Ishikawa (cell line): ENCODE results near the gene COG5.

Experiments
- CREB1 ChIP-seq: IDR thresholded peaks from 2 replicates; pipeline ENCODE4 v1.6.1; 2012; ENCODE audit warnings: low read depth
- NFIC ChIP-seq: IDR thresholded peaks from 2 replicates; pipeline ENCODE4 v1.6.1; 2012
- RAD21 ChIP-seq: IDR thresholded peaks from 2 replicates; pipeline ENCODE4 v1.6.1; 2012; ENCODE audit warnings: low read depth
- TAF1 ChIP-seq: IDR thresholded peaks from 2 replicates; pipeline ENCODE4 v1.6.1; 2012; ENCODE audit warnings: low read depth, mild to moderate bottlenecking
- TEAD4 ChIP-seq: IDR thresholded peaks from 2 replicates; pipeline ENCODE4 v1.6.1; 2012
- TF ChIP-seq, protein P1 (sequence below): IDR thresholded peaks from 2 replicates; pipeline ENCODE4 v1.6.1; 2012

DNA sequence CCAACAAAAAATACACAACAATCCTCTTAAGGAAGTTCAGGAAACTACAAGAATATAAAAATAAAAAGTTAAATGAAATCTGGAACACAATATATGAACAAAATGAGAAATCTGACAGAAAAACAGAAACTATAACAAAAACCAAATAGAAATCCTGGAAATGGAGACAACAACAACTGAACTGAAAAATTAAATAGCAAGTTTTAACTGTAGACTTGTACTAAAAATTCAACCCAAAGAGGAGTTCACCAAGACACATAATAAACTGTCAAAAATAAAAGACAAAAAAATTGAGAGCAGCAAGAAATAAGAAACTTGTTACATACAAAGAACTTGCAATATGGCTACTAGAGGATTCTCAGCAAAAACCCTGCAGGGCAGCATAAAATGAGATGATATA is 349.8 kb downstream of the COG5 start:
- TF ChIP-seq TAF1: no peak
- no peak for TF ChIP-seq CREB1
- no peak for TF ChIP-seq RAD21
- TF ChIP-seq, protein P1, sequence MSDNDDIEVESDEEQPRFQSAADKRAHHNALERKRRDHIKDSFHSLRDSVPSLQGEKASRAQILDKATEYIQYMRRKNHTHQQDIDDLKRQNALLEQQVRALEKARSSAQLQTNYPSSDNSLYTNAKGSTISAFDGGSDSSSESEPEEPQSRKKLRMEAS: no peak
- TF ChIP-seq NFIC: no peak
- no peak for TF ChIP-seq TEAD4
